ENCODE results near the gene USP25.

The USP25 gene

DNA sequence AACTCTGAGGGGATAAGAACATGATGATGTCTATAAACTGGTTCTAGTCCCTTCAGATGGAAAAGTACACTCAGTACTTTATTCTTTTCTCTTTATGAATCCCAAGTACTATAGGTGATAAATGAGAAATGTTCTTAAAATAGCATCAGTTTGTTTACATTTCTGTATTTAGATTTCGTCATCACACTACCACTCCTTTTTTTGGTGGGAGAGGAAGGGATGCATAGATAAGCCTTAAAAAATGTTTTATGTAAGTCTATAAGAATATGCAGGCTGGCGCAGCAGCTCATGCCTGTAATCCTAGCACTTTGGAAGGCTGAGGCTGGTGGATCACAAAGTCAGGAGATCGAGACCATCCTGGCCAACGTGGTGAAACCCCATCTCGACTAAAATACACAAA, 144.8 kb downstream of the USP25 start:
- Histone ChIP-seq H3K4me2 (ENCODE audit: low read length) (no peak overlapping the region), H3K36me3 (ENCODE audit: control insufficient read depth in 1 of 2, insufficient read depth in 2 of 2, low read length in 2 of 2) (peaks cover 10 to 18% of the 10 kb centered on the region in 2 experiments), H4K91ac (ENCODE audit: low read depth, low read length) (no peak overlapping the region), H3K27me3 (ENCODE audit: insufficient read depth, low read length) (no peaks in the 10 kb centered on the region), H2BK12ac (ENCODE audit: low read length) (no peak overlapping the region), H4K12ac (ENCODE audit: low read depth, low read length) (no peak overlapping the region), H2AFZ (ENCODE audit: insufficient read depth, low read length, poor library complexity) (no peak overlapping the region), H4K8ac (ENCODE audit: low read depth, low read length) (no peak overlapping the region), H3K79me1 (ENCODE audit: low read length) (no peaks in the 10 kb centered on the region), H3K4ac (ENCODE audit: low read depth, low read length) (no peak overlapping the region), H2AK5ac (ENCODE audit: low read length) (no peak overlapping the region), H3K9ac (ENCODE audit: low read length) (no peak overlapping the region), H3K18ac (ENCODE audit: low read length) (no peak overlapping the region), H3K23ac (ENCODE audit: low read length) (no peak overlapping the region), H2BK120ac (ENCODE audit: insufficient read depth, low read length, poor library complexity) (no peak overlapping the region), H3K27ac (ENCODE audit: low read depth, low read length) (no peak overlapping the region), H3K79me2 (ENCODE audit: control insufficient read depth, insufficient read depth, low read length, poor library complexity) (no peaks in the 10 kb centered on the region), H3K9me3 (ENCODE audit: insufficient read depth, low read depth, low read length) (no peaks in the 10 kb centered on the region), H3K14ac (ENCODE audit: low read length) (no peak overlapping the region), H2BK5ac (ENCODE audit: low read depth, low read length, poor library complexity) (no peak overlapping the region), H3K4me1 (ENCODE audit: control insufficient read depth in 1 of 2, insufficient read depth in 2 of 2, low read length in 2 of 2) (no peaks in the 10 kb centered on the region), H3K4me3 (ENCODE audit: low read depth, low read length) (no peak overlapping the region)
- no peak for DNase-seq
- no CpG with 5 or more reads among the region's 5 CpGs for WGBS (ENCODE audit: extremely low coverage, insufficient coverage, insufficient read length)

DNA sequence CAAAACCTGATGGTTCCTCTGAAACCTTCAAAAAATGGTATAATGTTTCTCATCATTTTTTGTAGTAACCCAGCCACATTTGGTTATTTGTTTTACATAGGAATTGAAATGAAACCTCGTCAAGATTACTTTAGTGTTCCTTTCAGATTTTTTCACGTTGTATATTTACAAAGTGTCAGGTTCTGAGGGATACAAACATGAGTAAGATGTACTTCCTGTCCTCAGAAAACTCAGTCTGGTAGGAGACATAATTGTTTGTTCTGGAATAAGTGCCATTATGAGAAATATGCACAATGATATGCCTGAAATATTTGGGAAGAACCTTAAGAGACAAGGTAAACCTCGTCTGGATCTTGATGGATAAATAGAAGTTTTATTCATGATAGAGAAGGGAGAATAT, 145.5 kb downstream of the USP25 start:
- Histone ChIP-seq H3K9me3 (ENCODE audit: insufficient read depth, low read depth, low read length) (no peaks in the 10 kb centered on the region), H2BK5ac (ENCODE audit: low read depth, low read length, poor library complexity) (no peak overlapping the region), H3K4me3 (ENCODE audit: low read depth, low read length) (no peak overlapping the region), H3K14ac (ENCODE audit: low read length) (no peak overlapping the region), H3K18ac (ENCODE audit: low read length) (no peak overlapping the region), H2AFZ (ENCODE audit: insufficient read depth, low read length, poor library complexity) (no peak overlapping the region), H3K4me1 (ENCODE audit: control insufficient read depth in 1 of 2, insufficient read depth in 2 of 2, low read length in 2 of 2) (no peaks in the 10 kb centered on the region), H2BK120ac (ENCODE audit: insufficient read depth, low read length, poor library complexity) (no peak overlapping the region), H4K12ac (ENCODE audit: low read depth, low read length) (no peak overlapping the region), H4K91ac (ENCODE audit: low read depth, low read length) (no peak overlapping the region), H4K8ac (ENCODE audit: low read depth, low read length) (no peak overlapping the region), H3K4ac (ENCODE audit: low read depth, low read length) (no peak overlapping the region), H3K9ac (ENCODE audit: low read length) (no peak overlapping the region), H3K79me2 (ENCODE audit: control insufficient read depth, insufficient read depth, low read length, poor library complexity) (no peaks in the 10 kb centered on the region), H2BK12ac (ENCODE audit: low read length) (no peak overlapping the region), H3K27ac (ENCODE audit: low read depth, low read length) (no peak overlapping the region), H3K27me3 (ENCODE audit: insufficient read depth, low read length) (no peaks in the 10 kb centered on the region), H2AK5ac (ENCODE audit: low read length) (no peak overlapping the region), H3K4me2 (ENCODE audit: low read length) (no peak overlapping the region), H3K79me1 (ENCODE audit: low read length) (no peaks in the 10 kb centered on the region), H3K36me3 (ENCODE audit: control insufficient read depth in 1 of 2, insufficient read depth in 2 of 2, low read length in 2 of 2) (peaks cover 11 to 19% of the 10 kb centered on the region in 2 experiments), H3K23ac (ENCODE audit: low read length) (no peak overlapping the region)
- no CpG with 5 or more reads among the region's 3 CpGs for WGBS (ENCODE audit: extremely low coverage, insufficient coverage, insufficient read length)
- DNase-seq: no peak

DNA sequence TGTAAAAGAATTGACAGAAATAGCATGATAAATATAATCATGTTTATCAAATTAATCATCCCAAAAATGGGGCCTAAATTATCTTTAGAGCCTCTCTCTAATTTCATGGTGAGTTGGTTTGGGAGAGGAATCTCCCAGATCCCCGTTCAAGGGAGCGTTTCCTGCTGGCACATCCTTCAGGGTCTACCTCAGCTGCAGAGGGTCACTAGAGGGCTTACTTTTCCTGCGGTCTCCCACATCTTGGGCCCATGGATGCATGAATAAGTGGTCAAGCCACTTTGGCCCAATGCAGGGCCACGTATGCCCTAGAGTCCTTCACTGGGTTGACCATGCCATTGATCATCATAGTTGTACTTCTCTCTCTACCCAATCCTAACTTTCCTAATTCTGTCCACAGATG, 164.1 kb downstream of the USP25 start:
- Histone ChIP-seq H2BK12ac (ENCODE audit: low read length) (no peak overlapping the region), H4K8ac (ENCODE audit: low read depth, low read length) (no peak overlapping the region), H3K9ac (ENCODE audit: low read length) (no peak overlapping the region), H3K4me3 (ENCODE audit: low read depth, low read length) (no peak overlapping the region), H3K27ac (ENCODE audit: low read depth, low read length) (no peak overlapping the region), H4K91ac (ENCODE audit: low read depth, low read length) (no peak overlapping the region), H3K14ac (ENCODE audit: low read length) (no peak overlapping the region), H3K18ac (ENCODE audit: low read length) (no peak overlapping the region), H2BK120ac (ENCODE audit: insufficient read depth, low read length, poor library complexity) (no peak overlapping the region), H3K36me3 (ENCODE audit: control insufficient read depth in 1 of 2, insufficient read depth in 2 of 2, low read length in 2 of 2) (peaks cover 3 to 7% of the 10 kb centered on the region in 2 experiments), H3K79me1 (ENCODE audit: low read length) (no peaks in the 10 kb centered on the region), H3K4me2 (ENCODE audit: low read length) (no peak overlapping the region), H3K4ac (ENCODE audit: low read depth, low read length) (no peak overlapping the region), H4K12ac (ENCODE audit: low read depth, low read length) (no peak overlapping the region), H3K79me2 (ENCODE audit: control insufficient read depth, insufficient read depth, low read length, poor library complexity) (no peaks in the 10 kb centered on the region), H2BK5ac (ENCODE audit: low read depth, low read length, poor library complexity) (no peak overlapping the region), H3K4me1 (ENCODE audit: control insufficient read depth in 1 of 2, insufficient read depth in 2 of 2, low read length in 2 of 2) (no peaks in the 10 kb centered on the region), H3K27me3 (ENCODE audit: insufficient read depth, low read length) (no peaks in the 10 kb centered on the region), H2AK5ac (ENCODE audit: low read length) (no peak overlapping the region), H3K9me3 (ENCODE audit: insufficient read depth, low read depth, low read length) (peaks cover 5% of the 10 kb centered on the region), H2AFZ (ENCODE audit: insufficient read depth, low read length, poor library complexity) (no peak overlapping the region), H3K23ac (ENCODE audit: low read length) (no peak overlapping the region)
- DNase-seq: no peak
- no CpG with 5 or more reads among the region's 4 CpGs for WGBS (ENCODE audit: extremely low coverage, insufficient coverage, insufficient read length)

DNA sequence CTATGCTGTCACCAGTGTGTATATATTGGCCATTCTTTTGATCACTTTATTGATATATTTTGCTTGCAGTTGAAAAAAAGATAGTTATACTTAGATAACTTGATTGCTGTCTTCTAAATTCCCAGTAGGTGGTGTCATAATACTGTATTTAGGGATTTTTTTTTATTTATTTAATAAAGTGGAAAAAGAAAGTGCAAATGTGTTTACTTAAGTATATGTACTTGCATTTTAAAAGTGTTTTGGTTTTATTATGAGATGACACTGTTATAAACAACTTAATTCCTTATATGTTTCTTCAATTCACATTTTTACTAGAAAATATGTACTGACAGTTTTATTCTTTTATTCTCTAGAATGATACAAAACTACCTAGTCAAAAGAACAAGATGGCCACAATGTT, 164.8 kb downstream of the USP25 start:
- H3K36me3 ChIP-seq (ENCODE audit: control insufficient read depth in 1 of 2, insufficient read depth in 2 of 2, low read length in 2 of 2): peaks cover 3 to 7% of the 10 kb centered on the region in 2 experiments
- peaks cover 5% of the 10 kb centered on the region for H3K9me3 ChIP-seq (ENCODE audit: insufficient read depth, low read depth, low read length)
- H3K9ac ChIP-seq (ENCODE audit: low read length): no peak overlapping the region
- no peak overlapping the region for H2BK5ac ChIP-seq (ENCODE audit: low read depth, low read length, poor library complexity)
- H3K23ac ChIP-seq (ENCODE audit: low read length): no peak overlapping the region
- no peak overlapping the region for H3K18ac ChIP-seq (ENCODE audit: low read length)
- H3K4me3 ChIP-seq (ENCODE audit: low read depth, low read length): no peak overlapping the region
- no peaks in the 10 kb centered on the region for H3K27me3 ChIP-seq (ENCODE audit: insufficient read depth, low read length)
- no peak overlapping the region for H2BK12ac ChIP-seq (ENCODE audit: low read length)
- H3K79me1 ChIP-seq (ENCODE audit: low read length): no peaks in the 10 kb centered on the region
- H4K91ac ChIP-seq (ENCODE audit: low read depth, low read length): no peak overlapping the region
- H4K8ac ChIP-seq (ENCODE audit: low read depth, low read length): no peak overlapping the region
- H2AK5ac ChIP-seq (ENCODE audit: low read length): no peak overlapping the region
- H3K27ac ChIP-seq (ENCODE audit: low read depth, low read length): no peak overlapping the region
- no peaks in the 10 kb centered on the region for H3K79me2 ChIP-seq (ENCODE audit: control insufficient read depth, insufficient read depth, low read length, poor library complexity)
- DNase-seq: peak in 1 of 2 donors; percentile 14
- no peak overlapping the region for H3K14ac ChIP-seq (ENCODE audit: low read length)
- H2BK120ac ChIP-seq (ENCODE audit: insufficient read depth, low read length, poor library complexity): no peak overlapping the region
- no peak overlapping the region for H4K12ac ChIP-seq (ENCODE audit: low read depth, low read length)
- no peak overlapping the region for H3K4me2 ChIP-seq (ENCODE audit: low read length)
- no peak overlapping the region for H2AFZ ChIP-seq (ENCODE audit: insufficient read depth, low read length, poor library complexity)
- no peak overlapping the region for H3K4ac ChIP-seq (ENCODE audit: low read depth, low read length)
- no peaks in the 10 kb centered on the region for H3K4me1 ChIP-seq (ENCODE audit: control insufficient read depth in 1 of 2, insufficient read depth in 2 of 2, low read length in 2 of 2)

All from trophoblast cell (in vitro differentiated cells and primary cell).